ENCODE data around the gene WNT2B.

The WNT2B gene

DNA sequence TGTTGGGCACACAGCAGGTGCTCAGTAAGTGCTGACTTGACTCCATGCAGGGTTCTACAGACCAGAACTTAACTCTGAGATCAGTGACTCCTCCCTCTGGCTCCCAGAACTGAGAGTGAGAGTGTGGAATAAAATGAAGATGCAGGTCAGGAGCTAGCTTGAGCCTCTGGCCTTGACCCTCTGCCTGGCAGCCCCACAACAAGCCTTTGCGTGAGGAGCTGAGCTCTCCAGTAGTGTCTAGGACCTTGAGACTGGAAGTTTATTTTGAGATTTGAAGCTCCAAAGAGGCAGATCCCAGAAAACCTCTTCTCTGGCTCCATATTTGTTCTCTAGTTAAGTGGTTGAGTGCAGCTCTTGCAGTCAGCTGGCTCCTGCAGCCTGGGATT lies 3.4 kb upstream of the WNT2B start:
- no peak for DNase-seq

GRCh38 chr1:112505878-112506277 lies 2.9 kb upstream of the WNT2B start:
- no peak for DNase-seq

DNA sequence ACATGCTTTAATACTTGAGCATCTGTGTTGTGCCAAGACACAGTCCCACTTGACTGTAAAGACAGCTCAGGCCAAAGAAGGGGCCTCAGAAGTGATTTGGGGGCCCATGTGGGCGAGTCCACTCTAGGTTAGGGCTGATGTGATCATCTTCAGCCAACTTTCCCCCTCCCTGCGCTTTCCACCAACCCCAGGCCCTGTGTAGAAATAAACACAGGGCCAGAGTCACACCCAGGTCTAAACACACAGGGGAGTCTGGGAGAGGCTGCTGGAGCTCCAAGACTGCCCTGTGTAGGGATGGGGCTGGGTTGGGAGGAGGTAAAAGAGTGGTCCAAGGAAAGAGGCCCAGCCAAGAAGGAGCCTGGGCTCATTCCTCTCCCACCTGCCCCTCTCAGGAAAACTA lies 2.5 kb upstream of the WNT2B start:
- no peak for DNase-seq

DNA sequence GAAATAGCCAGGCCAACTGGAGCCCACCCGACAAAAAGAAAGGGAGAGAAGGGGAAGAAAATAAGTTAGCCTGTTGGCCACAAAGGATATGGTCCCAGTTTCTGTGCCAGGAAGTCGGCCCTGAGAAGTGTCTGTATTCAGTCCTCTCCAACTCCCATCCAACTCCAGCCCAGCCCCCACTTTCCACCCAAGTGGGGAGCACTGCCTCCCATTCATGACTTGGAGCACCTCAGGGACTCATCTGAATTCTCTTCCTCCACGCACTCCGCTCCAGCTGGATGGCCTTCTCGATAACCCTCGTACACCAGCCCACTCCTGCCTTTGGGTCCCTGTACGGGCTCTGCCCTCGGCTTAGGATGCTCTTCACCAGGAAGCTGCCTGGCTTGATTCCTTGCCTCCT lies 2.0 kb upstream of the WNT2B start:
- DNase-seq, result no peak

- DNase-seq, result no peak
These were observed 1.4 kb upstream of the WNT2B start for GRCh38 chr1:112507336-112507735.

GRCh38 chr1:112507921-112508277 lies 866 bp upstream of the WNT2B start:
- DNase-seq, result no peak

DNA sequence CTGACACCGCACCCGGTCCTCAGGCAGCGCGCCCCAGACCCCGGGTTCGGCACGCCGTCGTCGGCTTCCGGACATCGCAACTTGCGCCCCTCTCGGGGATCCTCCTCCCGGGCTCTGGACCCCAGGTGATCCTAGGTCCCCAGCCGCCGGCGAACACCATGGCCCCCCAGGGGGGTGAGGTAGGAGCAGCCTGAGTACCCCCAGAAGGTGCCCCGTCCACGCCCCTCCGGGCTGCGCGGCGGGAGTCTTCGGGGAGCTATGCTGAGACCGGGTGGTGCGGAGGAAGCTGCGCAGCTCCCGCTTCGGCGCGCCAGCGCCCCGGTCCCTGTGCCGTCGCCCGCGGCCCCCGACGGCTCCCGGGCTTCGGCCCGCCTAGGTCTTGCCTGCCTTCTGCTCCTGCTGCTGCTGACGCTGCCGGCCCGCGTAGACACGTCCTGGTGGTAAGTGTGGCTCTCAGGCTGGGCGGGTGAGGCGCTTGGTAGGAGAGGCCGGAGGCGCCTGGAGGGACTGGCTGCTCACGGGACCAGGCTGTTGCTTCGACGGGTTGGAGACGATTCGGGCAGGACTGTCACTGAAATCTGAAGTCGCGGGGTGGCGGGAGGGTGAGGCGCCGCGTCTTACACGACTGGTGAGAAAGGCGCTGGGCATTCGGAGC lies 367 bp downstream of the WNT2B start:
- DNase-seq, result no peak

- DNase-seq, result no peak
These were observed 954 bp downstream of the WNT2B start for GRCh38 chr1:112509660-112510178.

GRCh38 chr1:112510340-112510739 lies 1.6 kb downstream of the WNT2B start:
- no peak for DNase-seq

GRCh38 chr1:112511897-112512296 lies 3.1 kb downstream of the WNT2B start:
- no peak for DNase-seq

DNA sequence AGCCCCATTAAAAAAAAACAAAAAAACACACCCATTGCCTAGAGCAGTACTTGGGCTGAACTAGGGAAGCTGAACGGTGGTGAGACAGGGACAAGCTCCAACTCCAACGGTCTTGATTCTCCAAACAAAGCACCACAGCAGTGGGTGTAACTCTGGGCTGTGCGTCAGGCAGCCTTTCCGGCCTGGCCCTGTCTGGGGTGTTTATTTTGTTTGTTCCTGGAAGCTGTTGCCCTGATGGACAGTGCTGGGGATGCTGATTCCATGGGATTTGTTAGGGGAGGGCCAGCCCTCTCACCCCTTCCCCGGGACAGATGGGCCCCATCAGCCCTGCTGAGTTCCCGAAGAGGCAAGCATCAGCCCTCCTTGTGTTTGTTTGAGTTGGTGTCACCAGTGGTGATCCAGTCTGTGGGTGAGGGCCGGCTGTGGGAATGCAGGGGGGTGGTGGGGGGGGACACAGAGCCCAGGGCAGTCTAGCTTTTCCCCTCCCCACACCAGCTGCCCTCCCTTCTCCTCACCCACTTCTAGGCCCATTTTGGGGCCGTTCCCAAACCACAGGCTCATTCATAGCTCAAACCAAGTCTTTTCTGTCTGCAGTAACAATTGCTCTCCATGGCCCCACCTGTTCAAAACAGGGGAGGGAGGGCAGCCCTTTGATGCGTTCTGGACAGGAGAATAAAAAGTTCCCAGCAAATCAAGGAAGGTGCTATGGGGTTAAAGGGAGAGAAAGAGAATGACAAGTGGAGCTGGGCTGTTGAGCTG lies 4.5 kb downstream of the WNT2B start:
- DNase-seq, result no peak

DNA sequence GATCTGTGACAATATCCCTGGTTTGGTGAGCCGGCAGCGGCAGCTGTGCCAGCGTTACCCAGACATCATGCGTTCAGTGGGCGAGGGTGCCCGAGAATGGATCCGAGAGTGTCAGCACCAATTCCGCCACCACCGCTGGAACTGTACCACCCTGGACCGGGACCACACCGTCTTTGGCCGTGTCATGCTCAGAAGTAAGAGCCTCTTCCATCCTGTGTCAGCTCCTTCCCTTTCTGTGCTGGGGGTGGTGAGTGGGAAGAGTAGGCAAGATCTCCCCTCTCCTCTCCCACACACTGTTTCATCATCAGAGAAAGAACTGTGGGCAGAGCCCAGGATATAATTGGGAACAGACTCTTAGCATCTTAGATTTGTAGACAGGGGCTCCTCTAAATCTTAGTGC lies 6.1 kb downstream of the WNT2B start:
- no peak for DNase-seq

GRCh38 chr1:112515311-112516009 lies 6.7 kb downstream of the WNT2B start:
- DNase-seq, result no peak

- DNase-seq, result no peak
These were observed 7.4 kb downstream of the WNT2B start for GRCh38 chr1:112516141-112516540.

DNA sequence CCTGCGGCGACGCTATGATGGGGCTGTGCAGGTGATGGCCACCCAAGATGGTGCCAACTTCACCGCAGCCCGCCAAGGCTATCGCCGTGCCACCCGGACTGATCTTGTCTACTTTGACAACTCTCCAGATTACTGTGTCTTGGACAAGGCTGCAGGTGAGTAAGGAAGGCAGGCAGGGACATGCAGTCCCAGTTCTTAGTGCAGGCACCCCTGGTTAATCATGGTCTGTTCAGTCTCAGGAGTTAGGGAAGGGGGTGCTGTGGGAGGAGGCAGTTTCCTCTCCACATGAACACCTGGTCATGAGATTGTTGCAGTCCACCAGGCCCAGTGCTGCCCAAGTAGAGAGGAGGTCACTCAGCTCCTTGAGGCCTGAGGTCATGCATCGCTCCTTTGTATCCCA lies 8.5 kb downstream of the WNT2B start:
- DNase-seq, result no peak

GRCh38 chr1:112517646-112518045 lies 8.9 kb downstream of the WNT2B start:
- no peak for DNase-seq

DNA sequence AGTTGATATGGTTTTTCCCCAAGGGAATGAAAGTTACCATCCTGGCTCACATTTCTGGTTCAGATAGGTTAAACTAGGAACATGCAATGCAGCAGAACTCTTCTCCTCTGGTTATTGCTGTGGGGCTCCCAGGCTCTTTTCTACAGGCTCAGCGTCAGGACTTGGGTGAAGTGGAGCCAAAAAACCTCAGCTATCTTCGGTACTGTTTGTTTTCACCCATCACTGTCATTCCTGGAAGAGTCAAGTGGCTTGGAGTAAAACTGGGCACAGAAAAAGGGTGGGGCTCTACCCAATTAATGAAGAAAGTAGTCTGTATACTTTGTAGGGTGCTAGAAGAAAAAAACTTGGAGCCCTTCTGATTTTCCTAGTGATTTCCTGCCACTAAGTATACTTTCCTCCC lies 9.4 kb downstream of the WNT2B start:
- DNase-seq, result no peak

GRCh38 chr1:112520166-112520565 lies 11.4 kb downstream of the WNT2B start:
- DNase-seq, result no peak

DNA sequence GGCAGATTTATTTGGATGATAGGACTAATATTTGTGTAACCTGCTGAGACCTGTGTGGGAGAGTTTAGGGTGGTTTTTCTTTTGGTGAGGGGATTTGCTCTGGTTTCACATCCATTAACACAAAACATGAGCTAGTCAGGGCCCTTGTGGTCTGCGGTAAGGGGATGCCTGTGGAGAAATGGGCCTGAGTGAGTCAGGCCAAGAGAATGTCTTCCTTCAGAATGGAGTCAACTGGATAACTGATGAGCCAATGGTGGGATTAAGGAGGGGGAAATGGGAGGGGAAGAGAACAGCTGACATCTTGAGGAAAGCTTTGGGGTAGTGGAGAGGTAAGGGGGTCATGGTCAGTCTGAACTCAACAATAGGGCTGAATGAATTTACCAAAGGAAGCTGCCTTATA lies 13.9 kb downstream of the WNT2B start:
- DNase-seq, result no peak

DNA sequence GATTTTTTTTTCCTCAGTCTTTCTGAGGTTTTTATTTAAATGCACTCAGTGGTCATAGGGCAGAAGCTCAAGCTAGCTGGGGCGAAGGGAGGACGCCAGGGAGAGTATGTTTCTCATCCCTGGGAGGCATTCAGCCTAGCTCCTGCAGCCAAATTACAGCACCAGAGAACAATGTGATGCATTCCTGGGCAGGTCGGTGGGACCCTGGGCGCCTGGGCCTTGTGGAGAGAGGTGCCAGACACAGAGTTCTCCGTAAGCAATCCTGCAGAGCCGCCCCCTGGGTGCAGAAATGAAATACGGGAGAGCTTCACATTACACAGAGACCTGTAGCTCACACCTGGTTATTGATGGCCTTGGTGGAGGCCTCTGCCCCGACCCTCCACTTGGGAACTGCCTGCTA lies 15.5 kb downstream of the WNT2B start:
- no peak for DNase-seq

GRCh38 chr1:112524986-112525385 lies 16.2 kb downstream of the WNT2B start:
- no peak for DNase-seq

- DNase-seq, result no peak
These were observed 18.7 kb downstream of the WNT2B start for GRCh38 chr1:112527266-112528010.

- DNase-seq, result no peak
These were observed 19.3 kb downstream of the WNT2B start for GRCh38 chr1:112528076-112528475.

Data from effector CD8-positive, alpha-beta T cell (primary cell).